ENCODE data around the gene FBXO28. TPM values are rescaled to one million over a fixed set of nuclear protein-coding genes. Genes with fewer than 3 reads are reported as not detected.

FBXO28 gene
- polyA plus RNA-seq, 1 donor from 2014 or later: 20.3 TPM

GRCh38 chr1:224064150-224064549 is 49.8 kb upstream of the FBXO28 start:
- H3F3A ChIP-seq (ENCODE audit: insufficient read depth, low read length, poor library complexity, severe bottlenecking): no peaks in the 10 kb centered on the region
- H3K9ac ChIP-seq (ENCODE audit: low read length): no peak overlapping the region
- TF ChIP-seq, protein P1, sequence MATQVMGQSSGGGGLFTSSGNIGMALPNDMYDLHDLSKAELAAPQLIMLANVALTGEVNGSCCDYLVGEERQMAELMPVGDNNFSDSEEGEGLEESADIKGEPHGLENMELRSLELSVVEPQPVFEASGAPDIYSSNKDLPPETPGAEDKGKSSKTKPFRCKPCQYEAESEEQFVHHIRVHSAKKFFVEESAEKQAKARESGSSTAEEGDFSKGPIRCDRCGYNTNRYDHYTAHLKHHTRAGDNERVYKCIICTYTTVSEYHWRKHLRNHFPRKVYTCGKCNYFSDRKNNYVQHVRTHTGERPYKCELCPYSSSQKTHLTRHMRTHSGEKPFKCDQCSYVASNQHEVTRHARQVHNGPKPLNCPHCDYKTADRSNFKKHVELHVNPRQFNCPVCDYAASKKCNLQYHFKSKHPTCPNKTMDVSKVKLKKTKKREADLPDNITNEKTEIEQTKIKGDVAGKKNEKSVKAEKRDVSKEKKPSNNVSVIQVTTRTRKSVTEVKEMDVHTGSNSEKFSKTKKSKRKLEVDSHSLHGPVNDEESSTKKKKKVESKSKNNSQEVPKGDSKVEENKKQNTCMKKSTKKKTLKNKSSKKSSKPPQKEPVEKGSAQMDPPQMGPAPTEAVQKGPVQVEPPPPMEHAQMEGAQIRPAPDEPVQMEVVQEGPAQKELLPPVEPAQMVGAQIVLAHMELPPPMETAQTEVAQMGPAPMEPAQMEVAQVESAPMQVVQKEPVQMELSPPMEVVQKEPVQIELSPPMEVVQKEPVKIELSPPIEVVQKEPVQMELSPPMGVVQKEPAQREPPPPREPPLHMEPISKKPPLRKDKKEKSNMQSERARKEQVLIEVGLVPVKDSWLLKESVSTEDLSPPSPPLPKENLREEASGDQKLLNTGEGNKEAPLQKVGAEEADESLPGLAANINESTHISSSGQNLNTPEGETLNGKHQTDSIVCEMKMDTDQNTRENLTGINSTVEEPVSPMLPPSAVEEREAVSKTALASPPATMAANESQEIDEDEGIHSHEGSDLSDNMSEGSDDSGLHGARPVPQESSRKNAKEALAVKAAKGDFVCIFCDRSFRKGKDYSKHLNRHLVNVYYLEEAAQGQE (IDR thresholded peaks at IDR 0.05; ENCODE audit: borderline replicate concordance): no peak
- TF ChIP-seq SMC3 (conservative IDR thresholded peaks at IDR 0.05; ENCODE audit: poor library complexity) (no peak), EP300 (conservative IDR thresholded peaks at IDR 0.05; ENCODE audit: poor library complexity, severe bottlenecking) (no peak), RAD21 (conservative IDR thresholded peaks at IDR 0.05) (no peak), POLR2AphosphoS5 (IDR thresholded peaks at IDR 0.05) (no peak), MXI1 (conservative IDR thresholded peaks at IDR 0.05; ENCODE audit: poor library complexity, severe bottlenecking) (no peak), TAF1 (IDR thresholded peaks at IDR 0.05; ENCODE audit: low read depth) (no peak), EZH2 (IDR thresholded peaks at IDR 0.05; ENCODE audit: borderline replicate concordance, insufficient read depth, low read length, poor library complexity, severe bottlenecking) (no peak)
- TF ChIP-seq, protein P2, sequence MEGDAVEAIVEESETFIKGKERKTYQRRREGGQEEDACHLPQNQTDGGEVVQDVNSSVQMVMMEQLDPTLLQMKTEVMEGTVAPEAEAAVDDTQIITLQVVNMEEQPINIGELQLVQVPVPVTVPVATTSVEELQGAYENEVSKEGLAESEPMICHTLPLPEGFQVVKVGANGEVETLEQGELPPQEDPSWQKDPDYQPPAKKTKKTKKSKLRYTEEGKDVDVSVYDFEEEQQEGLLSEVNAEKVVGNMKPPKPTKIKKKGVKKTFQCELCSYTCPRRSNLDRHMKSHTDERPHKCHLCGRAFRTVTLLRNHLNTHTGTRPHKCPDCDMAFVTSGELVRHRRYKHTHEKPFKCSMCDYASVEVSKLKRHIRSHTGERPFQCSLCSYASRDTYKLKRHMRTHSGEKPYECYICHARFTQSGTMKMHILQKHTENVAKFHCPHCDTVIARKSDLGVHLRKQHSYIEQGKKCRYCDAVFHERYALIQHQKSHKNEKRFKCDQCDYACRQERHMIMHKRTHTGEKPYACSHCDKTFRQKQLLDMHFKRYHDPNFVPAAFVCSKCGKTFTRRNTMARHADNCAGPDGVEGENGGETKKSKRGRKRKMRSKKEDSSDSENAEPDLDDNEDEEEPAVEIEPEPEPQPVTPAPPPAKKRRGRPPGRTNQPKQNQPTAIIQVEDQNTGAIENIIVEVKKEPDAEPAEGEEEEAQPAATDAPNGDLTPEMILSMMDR (IDR thresholded peaks at IDR 0.05; ENCODE audit: poor library complexity, severe bottlenecking): no peak
- no peak overlapping the region for H3K4me2 ChIP-seq (ENCODE audit: low read length)
- no peak overlapping the region for H3K4me3 ChIP-seq (ENCODE audit: low read length)
- H3K36me3 ChIP-seq (ENCODE audit: insufficient read depth, low read length): no peaks in the 10 kb centered on the region
- H2AFZ ChIP-seq (ENCODE audit: low read depth, low read length): no peak overlapping the region
- no peaks in the 10 kb centered on the region for H4K20me1 ChIP-seq (ENCODE audit: insufficient read depth)
- no peaks in the 10 kb centered on the region for H3K9me2 ChIP-seq (ENCODE audit: insufficient read depth, low read length)
- H3K27ac ChIP-seq (ENCODE audit: low read length): no peak overlapping the region
- no peaks in the 10 kb centered on the region for H3K27me3 ChIP-seq (ENCODE audit: insufficient read depth, low read depth, low read length)
- H3K79me2 ChIP-seq (replicated peaks; ENCODE audit: insufficient read depth, low read length): no peaks in the 10 kb centered on the region
- H3K9me3 ChIP-seq (ENCODE audit: low read length): no peaks in the 10 kb centered on the region

DNA sequence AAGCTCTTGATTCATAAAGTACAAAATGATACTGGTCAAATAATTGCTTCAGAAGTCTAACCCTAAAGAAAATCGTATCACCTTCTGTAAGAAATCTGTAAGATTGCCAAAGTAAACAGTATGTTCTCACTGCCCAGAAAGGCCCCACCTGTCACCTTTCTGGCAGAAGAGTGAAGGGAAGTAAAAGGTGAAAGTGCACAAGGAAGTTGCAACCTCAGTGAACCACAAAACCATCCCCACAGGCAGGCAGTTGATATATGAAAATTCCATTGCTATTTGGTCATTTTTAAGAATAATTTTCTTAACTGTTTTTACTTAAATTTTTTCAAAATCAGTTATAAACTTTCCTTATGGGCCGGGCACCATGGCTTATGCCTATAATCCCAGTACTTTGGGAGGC is 48.5 kb upstream of the FBXO28 start:
- TF ChIP-seq EP300 (conservative IDR thresholded peaks at IDR 0.05; ENCODE audit: poor library complexity, severe bottlenecking) (no peak), TAF1 (IDR thresholded peaks at IDR 0.05; ENCODE audit: low read depth) (no peak), SMC3 (conservative IDR thresholded peaks at IDR 0.05; ENCODE audit: poor library complexity) (no peak), RAD21 (conservative IDR thresholded peaks at IDR 0.05) (no peak), EZH2 (IDR thresholded peaks at IDR 0.05; ENCODE audit: borderline replicate concordance, insufficient read depth, low read length, poor library complexity, severe bottlenecking) (no peak), POLR2AphosphoS5 (IDR thresholded peaks at IDR 0.05) (no peak), MXI1 (conservative IDR thresholded peaks at IDR 0.05; ENCODE audit: poor library complexity, severe bottlenecking) (no peak)
- TF ChIP-seq, protein P2 (IDR thresholded peaks at IDR 0.05; ENCODE audit: poor library complexity, severe bottlenecking): no peak
- TF ChIP-seq, protein P1 (IDR thresholded peaks at IDR 0.05; ENCODE audit: borderline replicate concordance): no peak
- Histone ChIP-seq H3F3A (ENCODE audit: insufficient read depth, low read length, poor library complexity, severe bottlenecking) (no peaks in the 10 kb centered on the region), H3K79me2 (replicated peaks; ENCODE audit: insufficient read depth, low read length) (no peaks in the 10 kb centered on the region), H2AFZ (ENCODE audit: low read depth, low read length) (no peak overlapping the region), H3K36me3 (ENCODE audit: insufficient read depth, low read length) (no peaks in the 10 kb centered on the region), H3K4me3 (ENCODE audit: low read length) (no peak overlapping the region), H4K20me1 (ENCODE audit: insufficient read depth) (no peaks in the 10 kb centered on the region), H3K9me2 (ENCODE audit: insufficient read depth, low read length) (no peaks in the 10 kb centered on the region), H3K27me3 (ENCODE audit: insufficient read depth, low read depth, low read length) (no peaks in the 10 kb centered on the region), H3K9me3 (ENCODE audit: low read length) (no peaks in the 10 kb centered on the region), H3K9ac (ENCODE audit: low read length) (no peak overlapping the region), H3K4me2 (ENCODE audit: low read length) (no peak overlapping the region), H3K27ac (ENCODE audit: low read length) (no peak overlapping the region)
